GM21381 (cell line): ENCODE data around the gene CEMIP.

Experiments used
- ATAC-seq: cut with Tn5 transposase; IDR thresholded peaks from one replicate; pipeline ENCODE4 v1.9.1; 2021; ENCODE audit warnings: mild to moderate bottlenecking, moderate library complexity; ENCODE audit not compliant: unreplicated experiment

The CEMIP gene

GRCh38 chr15:80783260-80783659, 4.1 kb downstream of the CEMIP start:
- ATAC-seq, result no peak

GRCh38 chr15:80785335-80785734, 6.2 kb downstream of the CEMIP start:
- ATAC-seq, result no peak

GRCh38 chr15:80785811-80786354, 6.7 kb downstream of the CEMIP start:
- ATAC-seq, result no peak

GRCh38 chr15:80787316-80787715, 8.1 kb downstream of the CEMIP start:
- ATAC-seq, result no peak

GRCh38 chr15:80788536-80788935, 9.4 kb downstream of the CEMIP start:
- ATAC-seq, result no peak

GRCh38 chr15:80789296-80789695, 10.1 kb downstream of the CEMIP start:
- no peak for ATAC-seq

- no peak for ATAC-seq
Measured at GRCh38 chr15:80789796-80790195, 10.6 kb downstream of the CEMIP start.

- ATAC-seq, result no peak
Measured at GRCh38 chr15:80790236-80790635, 11.1 kb downstream of the CEMIP start.

GRCh38 chr15:80791004-80791403, 11.8 kb downstream of the CEMIP start:
- ATAC-seq, result no peak

- ATAC-seq, result no peak
Measured at GRCh38 chr15:80796407-80796806, 17.2 kb downstream of the CEMIP start.

GRCh38 chr15:80798911-80799310, 19.7 kb downstream of the CEMIP start:
- no peak for ATAC-seq

- ATAC-seq, result no peak
Measured at GRCh38 chr15:80800067-80800466, 20.9 kb downstream of the CEMIP start.

GRCh38 chr15:80801891-80802680, 22.9 kb downstream of the CEMIP start:
- ATAC-seq, result no peak

- ATAC-seq, result no peak
Measured at GRCh38 chr15:80803580-80804525, 24.7 kb downstream of the CEMIP start.

- no peak for ATAC-seq
Measured at GRCh38 chr15:80804970-80805495, 25.9 kb downstream of the CEMIP start.

- ATAC-seq, result no peak
Measured at GRCh38 chr15:80811781-80812315, 32.7 kb downstream of the CEMIP start.

- no peak for ATAC-seq
Measured at GRCh38 chr15:80815106-80815505, 35.9 kb downstream of the CEMIP start.

- no peak for ATAC-seq
Measured at GRCh38 chr15:80816049-80816653, 37.0 kb downstream of the CEMIP start.

GRCh38 chr15:80816936-80817335, 37.8 kb downstream of the CEMIP start:
- no peak for ATAC-seq

GRCh38 chr15:80817901-80818300, 38.7 kb downstream of the CEMIP start:
- no peak for ATAC-seq

- ATAC-seq, result no peak
Measured at GRCh38 chr15:80819001-80819400, 39.8 kb downstream of the CEMIP start.
